A204.1 (cell line): ENCODE measurements around the gene GFPT2.

Experiments used
- FAIRE-seq: peaks from 2 replicates; lab custom pipeline; 2012; peaks lifted over from hg19 to GRCh38; lab: Jason Lieb, UNC

The GFPT2 gene

GRCh38 chr5:180353048-180353979 is at the start of gene GFPT2:
GFPT2 (minus strand) TSS chr5:180353336; CDS start chr5:180353217, 119 bp downstream.
- FAIRE-seq = no peak

DNA sequence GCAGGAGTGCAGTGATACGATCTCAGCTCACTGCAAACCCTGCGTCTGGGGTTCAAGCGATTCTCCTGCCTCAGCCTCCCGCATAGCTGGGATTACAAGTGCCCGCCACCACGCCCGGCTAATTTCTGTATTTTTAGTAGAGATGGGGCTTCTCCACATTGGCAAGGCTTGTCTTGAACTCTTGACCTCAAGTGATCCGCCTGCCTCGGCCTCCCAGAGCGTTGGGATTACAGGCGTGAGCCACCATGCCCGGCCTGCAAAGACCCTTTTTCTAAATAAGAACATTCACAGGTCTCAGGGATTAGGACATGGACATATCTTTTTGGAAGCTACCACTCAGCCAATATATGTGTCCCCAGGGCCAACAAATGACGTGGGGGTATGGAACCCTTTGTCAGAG is 49.6 kb upstream of the GFPT2 start:
- no peak for FAIRE-seq

GRCh38 chr5:180401229-180401907 is 48.2 kb upstream of the GFPT2 start:
- FAIRE-seq = no peak

- no peak for FAIRE-seq
Observed at GRCh38 chr5:180400416-180400815, 47.3 kb upstream of the GFPT2 start.

GRCh38 chr5:180399401-180400215 is 46.5 kb upstream of the GFPT2 start:
- no peak for FAIRE-seq

- FAIRE-seq = no peak
Observed at GRCh38 chr5:180396926-180397325, 43.8 kb upstream of the GFPT2 start.

GRCh38 chr5:180395540-180396274 is 42.6 kb upstream of the GFPT2 start:
- no peak for FAIRE-seq

DNA sequence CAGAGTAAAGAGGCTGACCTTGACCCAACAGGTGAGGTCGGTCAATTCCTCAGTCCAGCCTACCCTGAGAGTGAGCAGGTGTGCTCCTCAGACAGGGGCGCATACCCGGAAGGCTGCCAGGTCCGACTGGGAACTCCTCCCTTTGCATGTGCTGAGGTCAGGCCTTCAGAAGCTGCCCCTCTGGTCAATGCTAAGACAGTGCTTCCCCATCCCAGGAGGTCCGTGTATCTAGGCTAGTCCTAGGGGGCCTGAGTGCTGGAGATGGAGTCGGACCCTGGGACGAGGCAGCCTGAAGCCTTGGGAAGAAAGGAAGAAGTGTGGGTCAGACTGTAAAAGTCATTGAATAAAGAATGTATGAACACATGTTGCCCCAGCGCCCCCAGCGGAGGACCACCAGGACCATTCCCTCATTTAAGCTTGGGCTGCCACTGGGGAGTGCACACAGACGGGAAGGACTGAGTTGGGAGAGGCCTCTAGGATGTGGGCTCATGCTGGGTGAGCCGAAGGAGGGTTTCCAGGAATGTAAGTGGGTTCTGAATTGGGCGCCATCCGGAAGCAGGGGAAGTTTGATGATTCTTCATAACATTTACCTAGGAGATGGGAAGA is 41.0 kb upstream of the GFPT2 start:
- FAIRE-seq = no peak

GRCh38 chr5:180391276-180391675 is 38.1 kb upstream of the GFPT2 start:
- FAIRE-seq = no peak

DNA sequence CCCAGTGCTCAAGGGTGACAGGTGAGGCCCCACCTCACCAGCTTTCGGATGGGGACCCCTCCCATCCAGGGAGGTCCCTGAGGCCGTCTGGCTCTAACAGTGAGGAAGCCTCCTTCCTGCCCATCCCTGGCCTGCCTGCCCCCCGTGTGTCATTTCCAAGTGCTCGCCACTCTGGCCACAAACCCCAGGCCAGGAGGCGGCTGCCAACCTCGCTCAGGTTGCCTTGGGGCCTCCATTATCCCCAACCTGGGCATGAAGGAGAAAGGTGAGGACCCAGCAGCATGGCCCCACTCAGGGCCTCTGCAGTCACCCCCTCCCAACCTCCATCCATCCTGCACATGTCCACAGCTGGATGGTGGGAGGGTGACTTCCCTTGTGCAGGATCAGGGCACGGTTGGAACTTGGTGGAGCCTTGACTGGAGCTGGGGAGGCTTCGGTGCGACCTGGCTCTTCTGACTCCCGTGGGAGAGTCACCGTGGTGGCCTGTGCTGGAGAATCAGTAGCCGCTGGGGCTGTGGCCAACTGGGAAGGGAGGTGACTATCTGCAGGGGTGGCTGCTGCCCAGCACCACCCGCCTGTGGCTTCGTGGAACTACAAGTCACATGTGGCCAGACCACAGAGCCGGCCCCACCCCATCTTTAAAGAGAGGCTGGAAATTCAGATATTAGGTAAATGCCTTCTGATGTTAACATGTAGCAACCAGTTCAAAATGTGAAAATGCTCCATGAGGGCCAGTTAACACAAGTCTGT is 37.5 kb upstream of the GFPT2 start:
- no peak for FAIRE-seq

- FAIRE-seq = no peak
Observed at GRCh38 chr5:180389252-180390101, 36.3 kb upstream of the GFPT2 start.

GRCh38 chr5:180387798-180388197 is 34.7 kb upstream of the GFPT2 start:
- FAIRE-seq = no peak

DNA sequence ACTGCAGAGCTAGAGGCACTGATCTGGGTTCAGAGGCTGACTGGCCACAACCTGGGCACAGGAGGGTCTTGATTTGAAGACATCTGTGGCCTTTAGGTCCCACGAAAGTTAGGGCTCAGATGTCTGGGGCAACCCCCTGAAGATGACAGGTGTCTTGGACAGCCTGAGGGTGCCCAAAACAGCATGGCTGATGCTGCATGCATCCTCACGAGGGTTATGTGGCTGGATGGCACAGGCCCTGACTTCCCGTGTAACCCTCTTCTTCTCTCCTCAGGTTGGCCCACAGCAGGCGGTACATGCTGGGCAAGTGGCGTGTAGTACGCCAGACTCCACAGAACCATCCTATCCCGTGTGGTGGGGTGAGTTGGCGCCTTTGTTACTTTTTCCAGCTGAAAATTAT is 29.8 kb upstream of the GFPT2 start:
- FAIRE-seq = no peak

- FAIRE-seq = no peak
Observed at GRCh38 chr5:180381851-180382480, 28.8 kb upstream of the GFPT2 start.

DNA sequence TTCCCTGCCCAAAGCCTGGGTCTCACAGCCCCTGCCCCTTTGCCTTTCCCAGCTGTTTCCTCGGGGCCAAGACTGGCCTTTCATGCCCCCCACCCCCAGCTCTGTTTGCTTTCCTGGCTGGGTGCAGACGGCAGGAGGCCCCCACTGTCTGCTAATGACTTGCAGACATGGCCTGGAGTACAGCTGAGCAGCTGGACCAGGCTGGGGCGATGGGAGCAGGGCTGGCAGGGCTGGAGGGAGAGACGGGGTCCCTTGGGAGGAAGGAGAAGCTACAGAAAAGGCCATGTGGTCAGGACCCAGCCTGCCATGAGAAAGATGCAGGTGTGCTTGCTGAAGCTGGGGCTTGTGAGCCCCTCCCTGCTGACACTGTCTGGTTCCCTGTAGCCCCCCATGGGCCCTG is 28.3 kb upstream of the GFPT2 start:
- FAIRE-seq = no peak

- no peak for FAIRE-seq
Observed at GRCh38 chr5:180380856-180381255, 27.7 kb upstream of the GFPT2 start.

DNA sequence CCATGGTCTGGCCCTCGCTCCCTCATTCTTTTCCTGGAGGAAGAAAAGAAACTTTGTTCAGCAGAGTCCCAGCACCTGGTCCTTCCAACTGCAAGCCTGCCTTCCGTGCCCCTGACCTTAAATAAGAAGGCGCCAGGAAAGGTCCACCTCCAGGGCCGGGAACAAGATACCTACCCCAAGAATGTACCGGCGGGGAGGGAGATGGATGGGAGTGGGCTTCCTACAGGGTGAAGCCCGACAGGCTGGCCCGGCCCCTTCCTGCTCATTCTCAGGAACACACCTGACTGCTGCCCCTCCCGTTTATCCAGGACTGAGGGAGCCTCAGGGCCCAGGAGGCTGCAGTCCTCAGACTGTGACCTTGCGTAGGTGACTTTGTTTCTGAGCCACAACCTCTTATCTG is 27.3 kb upstream of the GFPT2 start:
- no peak for FAIRE-seq

- no peak for FAIRE-seq
Observed at GRCh38 chr5:180379355-180380070, 26.4 kb upstream of the GFPT2 start.
